HG03175 (cell line): Measurements from ENCODE around the gene PPP2R5C.
"Not testable (repeated sequence)": the region's sequence is repeated elsewhere in the genome, so short reads cannot be mapped to it uniquely, and the experiment has no call there.

Experiments used
- ATAC-seq: cut with Tn5 transposase; IDR thresholded peaks from one replicate; pipeline ENCODE4 v1.9.1; 2021; ENCODE audit warnings: mild to moderate bottlenecking, moderate library complexity; ENCODE audit not compliant: unreplicated experiment

The PPP2R5C gene

DNA sequence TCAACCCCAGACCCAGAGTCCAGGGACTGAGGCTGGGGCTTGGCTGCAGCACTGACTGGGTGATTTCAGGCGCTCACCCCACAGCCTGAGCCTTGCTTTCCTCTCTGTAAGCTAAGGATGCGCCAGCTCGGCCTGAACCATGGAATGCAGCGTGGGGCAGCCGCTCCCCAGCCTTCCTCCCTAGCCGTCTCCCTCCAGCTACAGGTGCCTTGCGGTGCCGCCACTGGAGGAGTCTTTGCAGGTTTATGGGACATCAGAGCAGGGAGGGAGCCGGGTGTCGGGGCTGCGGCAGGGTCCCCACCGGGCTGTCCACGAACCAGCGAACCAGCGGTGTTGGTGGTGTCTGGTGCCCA is 19.4 kb downstream of the PPP2R5C start:
- no peak for ATAC-seq

DNA sequence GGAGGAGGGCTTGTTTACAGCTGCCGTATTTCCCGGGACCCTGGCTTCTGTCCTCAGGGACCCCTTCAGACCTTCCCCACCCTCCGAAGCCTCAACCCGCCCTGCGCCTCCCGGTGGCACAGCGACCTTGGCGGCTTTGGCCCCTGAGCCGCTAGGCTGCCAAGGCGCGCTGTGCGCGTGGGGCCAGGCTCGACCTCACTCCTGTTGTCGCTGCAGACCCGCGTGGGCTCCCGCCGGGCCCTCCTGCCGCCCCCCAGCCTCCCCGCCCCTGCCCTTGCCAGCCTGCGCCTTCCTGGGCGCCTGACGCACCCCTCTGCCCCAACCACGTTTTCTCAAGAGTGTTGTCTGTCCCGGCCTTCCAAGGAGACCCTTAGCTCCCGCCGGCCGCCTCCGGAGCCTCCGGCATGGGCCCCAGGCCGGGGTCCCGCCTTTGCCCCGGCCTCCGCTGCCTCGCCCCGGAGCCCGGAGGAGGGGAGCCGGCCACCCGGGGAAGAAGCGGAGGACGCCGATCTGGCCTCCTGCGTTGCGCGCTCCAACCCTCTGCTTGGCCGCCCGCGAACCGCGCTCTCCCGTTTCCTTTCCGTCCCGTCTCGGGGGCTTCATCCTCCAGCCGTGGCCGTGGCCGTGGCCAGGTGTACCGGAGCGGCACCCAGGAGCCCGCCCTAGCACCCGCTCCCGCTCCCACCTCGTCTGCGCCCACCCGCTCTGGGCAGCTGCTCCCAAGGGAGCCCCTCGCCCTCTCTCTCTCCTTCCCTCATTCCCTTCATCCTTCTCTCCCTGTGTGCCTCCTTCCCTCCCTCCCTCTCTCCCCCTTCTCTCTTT is 19.9 kb downstream of the PPP2R5C start:
- ATAC-seq: no peak

DNA sequence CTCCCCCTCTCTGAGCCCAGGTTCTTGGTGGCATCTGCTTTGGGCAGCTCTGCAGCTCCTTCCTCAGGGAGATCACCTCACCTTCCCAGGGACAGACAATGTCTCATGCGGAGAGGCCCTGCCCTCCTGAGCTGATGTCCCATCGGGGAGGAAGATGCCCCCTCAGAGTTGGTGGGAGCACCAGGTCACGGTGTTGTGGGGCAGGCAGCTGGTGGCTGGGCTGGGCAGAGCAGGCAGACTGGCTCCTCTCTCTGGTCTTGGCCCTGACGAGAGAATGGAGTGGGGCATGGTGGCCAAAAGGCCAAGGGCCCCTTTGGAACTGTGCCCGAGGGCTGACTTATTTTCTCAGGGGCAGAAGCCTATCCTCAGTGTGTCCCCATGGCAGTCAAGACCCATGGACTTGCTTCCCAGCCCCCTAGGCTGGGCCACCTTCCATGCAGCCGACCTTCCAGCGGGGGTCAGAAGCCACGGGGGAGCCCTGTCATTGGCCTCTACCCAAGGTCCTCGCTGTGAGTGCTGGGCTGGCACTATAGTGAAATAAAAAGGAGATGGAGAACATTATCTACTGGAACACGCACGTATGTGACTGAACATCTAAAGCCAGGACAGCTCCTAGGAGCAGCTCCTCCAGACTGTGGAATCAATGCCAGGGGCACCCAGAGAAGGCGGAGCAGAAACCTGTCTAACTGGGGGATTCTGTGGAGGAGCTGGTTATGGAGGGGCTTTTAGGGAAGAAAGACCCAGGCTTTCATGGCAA is 21.9 kb downstream of the PPP2R5C start:
- no peak for ATAC-seq

DNA sequence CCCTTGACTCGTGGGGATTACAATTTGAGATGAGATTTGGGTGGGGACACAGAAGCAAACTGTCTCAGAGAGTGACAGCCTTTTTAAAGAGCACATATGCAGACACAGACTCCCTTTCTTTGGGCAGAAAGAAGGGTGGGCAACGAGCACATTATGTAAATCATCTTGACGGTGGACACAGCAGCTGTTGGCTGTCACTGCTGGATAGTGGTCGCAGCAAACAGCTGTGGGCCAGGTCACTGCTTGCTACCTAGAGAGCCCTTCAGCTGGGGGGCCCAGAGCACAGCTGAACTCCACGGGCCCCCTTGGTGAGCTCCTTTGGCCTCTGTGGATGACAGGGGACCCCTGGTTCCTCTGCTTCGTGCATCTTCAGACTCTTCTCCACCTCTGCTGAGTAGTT is 23.1 kb downstream of the PPP2R5C start:
- no peak for ATAC-seq

DNA sequence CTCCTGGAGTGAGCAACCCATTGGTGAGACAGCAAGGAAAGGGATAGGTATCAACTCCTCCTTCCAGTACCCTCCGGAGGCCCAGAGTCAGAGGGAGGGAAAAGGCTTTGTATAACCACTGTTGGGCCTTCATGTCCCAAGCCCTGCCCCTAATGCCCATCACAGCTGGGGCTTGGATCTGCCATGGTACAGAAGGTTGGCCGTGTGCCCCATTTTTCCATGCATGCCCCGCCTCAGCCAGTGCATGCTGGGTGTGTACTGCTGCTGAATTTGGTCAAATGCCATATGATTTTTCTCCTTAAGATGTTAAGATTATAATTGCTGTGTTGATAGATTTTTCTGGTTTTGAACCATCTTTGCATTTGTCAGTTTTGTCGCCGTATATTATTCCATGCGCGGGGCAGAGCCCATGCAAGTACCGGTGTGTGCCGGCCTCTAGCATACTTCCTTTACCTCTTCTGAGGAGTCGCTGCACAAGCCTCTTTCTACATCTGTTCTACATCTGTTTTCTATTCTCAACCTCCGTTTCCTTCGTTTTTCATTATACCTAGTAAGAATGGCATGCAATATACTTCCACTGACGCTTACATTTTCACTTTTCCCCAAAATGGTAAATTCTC is 26.6 kb downstream of the PPP2R5C start:
- ATAC-seq: no peak

DNA sequence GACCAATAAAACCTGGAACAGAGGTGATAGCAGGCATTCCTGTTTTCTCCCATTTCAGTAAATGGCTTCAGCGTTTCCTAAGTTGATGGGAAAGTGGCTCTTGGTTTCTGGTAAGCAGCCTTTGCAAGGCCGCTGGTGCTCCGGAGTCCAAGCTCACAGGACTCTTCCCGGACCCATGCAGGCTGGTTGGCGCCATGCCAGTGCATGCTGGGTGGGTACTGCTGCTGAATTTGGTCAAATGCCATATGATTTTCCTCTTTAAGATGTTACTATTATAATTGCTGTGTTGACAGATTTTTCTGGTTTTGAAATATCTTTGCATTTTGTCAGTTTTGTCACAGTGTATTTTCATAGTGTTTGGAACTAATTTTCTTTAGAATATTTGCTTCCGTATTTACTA is 27.7 kb downstream of the PPP2R5C start:
- ATAC-seq: no peak

DNA sequence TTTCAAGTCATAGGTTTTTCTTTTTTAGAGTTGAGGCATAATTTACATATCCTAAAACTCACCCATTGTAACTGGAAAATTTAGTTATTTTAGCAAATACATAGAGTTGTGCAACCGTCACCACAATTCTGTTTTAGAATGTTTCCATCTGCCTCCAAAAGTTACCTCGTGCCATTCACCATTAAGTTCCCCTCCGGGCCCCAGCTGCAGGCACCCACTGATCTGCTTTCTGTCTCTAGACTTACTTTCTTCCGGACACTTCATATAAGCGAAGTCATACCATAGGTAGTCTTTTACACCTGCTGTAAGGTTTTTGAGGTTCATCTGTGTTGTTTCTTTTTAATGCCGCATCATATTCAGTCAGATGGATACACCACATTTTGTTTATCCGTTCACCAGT is 28.7 kb downstream of the PPP2R5C start:
- no peak for ATAC-seq

DNA sequence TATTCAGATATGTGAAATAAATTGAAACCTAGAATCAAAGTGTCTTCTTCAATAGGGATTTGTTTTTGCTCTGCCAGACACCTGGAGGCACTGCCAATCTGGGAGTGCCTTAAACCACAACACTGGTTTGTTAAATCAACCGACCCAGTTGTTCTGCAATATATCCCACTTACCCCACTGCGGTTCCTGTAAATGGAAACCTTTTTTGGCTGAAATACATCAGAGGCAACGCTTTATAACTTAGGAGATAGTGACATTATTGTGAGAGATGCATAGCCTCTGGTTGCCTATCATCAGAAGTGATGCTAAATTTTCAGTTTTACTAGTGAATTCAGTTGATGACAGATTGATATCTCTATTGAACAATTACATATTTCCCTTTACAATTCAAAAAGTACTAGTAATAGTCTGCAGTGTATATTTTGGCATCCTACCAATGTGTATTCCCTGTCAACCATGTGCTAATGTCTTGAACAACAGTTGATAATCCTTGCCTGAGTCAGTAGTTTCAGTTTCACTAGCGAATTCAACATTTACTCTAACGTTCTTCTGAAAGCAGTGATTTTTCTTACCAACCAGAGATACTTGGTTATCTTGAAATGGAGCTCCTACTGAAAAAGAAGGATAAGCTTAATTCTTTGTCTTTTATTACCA is 30.5 kb downstream of the PPP2R5C start:
- ATAC-seq: no peak

DNA sequence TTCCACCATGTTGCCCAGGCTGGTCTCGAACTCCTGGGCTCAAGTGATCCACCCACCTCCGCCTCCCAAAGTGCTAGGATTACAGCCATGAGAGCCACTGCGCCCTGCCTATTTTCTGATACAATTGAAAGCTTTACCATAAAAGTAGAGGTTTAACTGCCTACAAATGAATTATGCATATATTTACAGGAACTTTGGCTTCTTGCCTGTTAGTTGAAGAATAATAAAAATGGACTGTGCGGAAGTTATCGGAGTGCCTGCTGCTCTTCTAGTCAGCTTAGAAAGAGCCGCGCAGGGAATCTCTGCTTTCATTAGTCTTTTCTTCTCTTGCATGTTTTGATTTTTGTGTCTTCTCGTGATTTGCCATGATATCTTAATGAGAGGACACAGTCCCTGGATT is 34.5 kb downstream of the PPP2R5C start:
- no peak for ATAC-seq

DNA sequence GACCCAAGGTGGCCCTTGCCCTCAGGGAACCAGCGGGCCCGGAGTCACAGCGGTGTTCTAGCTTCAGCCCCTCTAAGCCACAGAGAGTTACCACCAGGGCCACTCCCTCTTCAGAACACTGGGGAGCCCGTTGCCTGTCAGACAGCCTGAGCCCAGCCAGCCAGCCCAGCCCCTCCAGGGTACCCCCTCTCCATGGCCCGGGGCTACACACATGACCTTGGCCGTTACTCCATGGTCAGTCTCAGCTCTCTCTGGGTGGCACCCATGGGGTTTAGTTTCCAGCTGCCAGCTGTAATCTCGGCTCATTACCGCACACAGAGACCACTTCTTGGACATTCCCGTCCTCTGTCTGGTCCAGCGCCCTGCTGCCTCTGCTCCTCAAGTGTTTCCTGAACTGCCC is 35.0 kb downstream of the PPP2R5C start:
- no peak for ATAC-seq

DNA sequence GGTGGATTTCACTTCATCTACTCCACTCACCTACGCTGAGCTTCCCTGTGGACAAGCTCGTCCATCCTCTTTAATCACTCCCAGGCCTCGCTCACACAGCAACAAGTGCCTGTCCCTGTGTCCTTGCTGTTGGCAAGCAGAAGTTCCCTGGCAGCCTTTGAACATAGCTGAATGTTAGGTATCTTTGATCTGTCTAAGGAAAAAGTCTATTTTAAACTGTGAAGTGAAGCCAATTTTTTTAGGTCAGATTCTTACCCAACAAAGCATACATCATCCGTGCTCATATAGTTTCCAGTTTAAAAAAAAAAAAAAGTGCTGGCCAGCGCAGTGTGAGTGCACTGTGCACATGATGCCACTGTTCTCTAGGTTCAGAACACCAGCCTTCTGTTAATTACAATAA is 36.3 kb downstream of the PPP2R5C start:
- no peak for ATAC-seq

DNA sequence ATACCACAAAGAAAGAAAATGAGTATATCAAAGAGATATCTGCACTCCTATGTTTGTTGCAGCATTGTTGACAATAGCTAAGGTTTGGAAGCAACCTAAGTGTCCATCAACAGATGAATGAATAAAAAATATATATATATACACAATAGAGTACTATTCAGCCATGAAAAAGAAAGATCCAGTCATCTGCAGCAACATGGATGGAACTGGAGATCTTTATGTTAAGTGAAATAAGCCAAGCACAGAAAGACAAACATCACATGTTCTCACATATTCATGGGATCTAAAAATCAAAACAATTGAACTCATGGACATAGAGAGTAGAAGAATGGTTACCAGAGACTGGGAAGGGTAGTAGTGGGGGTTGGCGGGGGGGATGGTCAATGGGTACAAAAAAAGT is 42.9 kb downstream of the PPP2R5C start:
- ATAC-seq: not testable (repeated sequence)

DNA sequence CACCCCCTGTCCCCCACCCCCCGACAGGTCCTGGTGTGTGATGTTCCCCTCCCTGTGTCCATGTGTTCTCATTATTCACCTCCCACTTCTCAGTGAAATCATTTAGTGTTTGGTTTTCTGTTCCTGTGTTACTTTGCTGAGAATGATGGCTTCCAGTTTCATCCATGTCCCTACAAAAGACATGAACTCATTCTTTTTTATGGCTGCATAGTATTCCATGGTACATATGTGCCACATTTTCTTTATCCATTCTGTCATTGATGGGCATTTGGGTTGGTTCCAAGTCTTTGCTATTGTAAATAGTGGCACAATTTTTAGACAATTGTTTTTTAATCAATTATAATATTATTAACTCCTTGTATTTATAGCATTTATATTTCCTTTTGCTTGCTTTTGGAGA is 44.7 kb downstream of the PPP2R5C start:
- not testable (repeated sequence) for ATAC-seq

DNA sequence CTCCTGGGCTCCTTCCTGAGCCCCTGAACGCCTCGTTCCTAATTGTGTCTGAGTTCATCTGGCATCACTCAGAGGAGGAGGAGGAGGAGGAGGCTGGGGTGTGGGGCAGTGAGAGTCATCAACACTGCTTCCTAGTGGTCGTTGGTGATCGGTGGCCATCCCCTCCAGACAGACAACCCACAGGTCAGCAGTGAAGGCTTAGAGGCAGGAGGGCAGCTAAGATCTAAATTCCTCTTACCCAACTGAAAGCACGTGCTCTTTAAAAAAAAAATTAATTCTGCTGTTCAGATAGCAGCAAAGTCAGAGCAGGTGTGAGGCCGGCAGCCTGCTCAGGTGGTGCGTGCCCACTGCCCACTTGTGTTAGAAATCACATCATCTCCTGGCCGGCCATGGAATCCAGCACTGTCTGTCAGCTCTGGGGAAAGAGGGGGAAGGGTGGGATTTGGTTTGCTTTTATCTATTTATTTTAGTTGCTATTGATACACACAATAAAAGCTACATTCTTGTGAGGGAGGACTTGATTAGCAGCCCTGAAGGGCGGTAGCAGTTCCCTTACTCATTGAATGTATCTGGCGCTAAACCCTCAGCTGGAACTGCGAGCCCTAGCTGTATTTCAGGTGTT is 46.6 kb downstream of the PPP2R5C start:
- ATAC-seq: no peak

DNA sequence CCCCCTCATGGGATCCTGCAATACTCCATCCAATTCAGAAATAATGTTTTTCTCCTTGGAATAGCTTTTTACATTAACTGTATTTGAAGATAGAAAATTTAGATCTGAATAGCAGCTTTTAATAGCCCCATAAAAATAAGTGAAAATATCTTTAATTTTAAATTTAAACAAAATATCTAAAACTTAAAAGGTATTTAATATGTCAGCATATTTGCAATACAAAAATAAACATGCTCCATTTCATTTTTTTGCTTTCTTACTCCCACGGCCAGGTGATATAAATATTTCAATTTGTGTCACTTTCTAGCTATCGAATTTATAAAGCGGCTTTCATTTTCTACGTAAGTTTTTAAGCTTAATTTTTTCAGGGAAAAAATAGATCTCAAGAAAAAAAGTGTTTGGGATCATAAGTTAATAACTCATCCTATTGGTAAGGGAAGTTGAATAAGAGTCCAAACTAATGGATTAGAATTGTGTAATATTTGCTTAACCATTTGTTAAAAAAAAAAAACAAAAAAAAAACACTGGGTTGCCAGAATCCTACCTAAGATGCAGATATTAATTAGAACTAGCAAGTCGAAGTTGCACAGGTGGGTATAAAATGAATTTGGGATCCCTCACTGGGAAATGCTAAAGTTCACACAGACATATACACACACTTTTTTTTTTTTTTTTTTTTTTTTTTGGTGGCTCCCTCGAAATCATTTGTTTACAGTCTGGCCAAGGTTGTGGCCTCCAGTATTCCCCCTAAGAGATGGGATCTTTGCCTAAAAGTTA is 47.6 kb downstream of the PPP2R5C start:
- ATAC-seq: no peak

DNA sequence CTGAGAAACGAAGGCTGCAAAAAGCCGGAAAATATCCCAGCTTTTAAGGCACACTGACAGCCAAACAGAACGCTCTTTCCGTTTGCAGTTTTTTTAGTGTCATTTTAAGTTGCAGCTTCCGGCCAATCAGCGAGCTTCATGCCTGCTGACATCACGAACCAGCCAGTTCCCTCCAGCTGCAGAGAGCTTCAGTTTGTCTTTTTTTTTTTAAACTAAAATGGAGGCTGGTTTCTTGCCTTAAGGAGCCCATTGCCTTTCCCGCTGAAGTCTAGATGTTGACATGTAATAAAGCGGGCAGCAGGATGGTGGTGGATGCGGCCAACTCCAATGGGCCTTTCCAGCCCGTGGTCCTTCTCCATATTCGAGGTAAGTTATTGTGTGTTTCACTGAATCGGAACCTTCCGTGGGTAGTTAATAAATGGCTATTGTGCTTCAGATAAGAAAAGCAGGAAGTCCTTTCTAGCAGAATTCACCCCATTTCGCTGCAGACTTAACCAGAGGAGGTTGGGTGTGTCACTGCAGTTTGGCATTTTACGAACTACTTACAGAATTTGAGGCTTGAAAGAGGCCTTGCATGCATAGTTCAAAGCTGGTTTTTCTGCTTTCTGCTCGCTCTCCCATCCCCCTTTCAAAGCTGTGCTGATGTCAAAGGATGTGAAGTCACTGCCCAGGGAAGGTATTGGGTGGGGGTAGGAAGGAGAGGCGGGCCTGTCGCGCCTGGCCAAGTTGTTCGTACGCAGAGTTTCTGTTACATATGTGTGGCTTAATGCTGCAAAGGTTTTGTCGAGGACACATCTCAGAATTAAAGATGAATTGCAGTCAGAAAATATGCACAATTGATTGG is 48.4 kb downstream of the PPP2R5C start:
- ATAC-seq: peak; percentile 90

DNA sequence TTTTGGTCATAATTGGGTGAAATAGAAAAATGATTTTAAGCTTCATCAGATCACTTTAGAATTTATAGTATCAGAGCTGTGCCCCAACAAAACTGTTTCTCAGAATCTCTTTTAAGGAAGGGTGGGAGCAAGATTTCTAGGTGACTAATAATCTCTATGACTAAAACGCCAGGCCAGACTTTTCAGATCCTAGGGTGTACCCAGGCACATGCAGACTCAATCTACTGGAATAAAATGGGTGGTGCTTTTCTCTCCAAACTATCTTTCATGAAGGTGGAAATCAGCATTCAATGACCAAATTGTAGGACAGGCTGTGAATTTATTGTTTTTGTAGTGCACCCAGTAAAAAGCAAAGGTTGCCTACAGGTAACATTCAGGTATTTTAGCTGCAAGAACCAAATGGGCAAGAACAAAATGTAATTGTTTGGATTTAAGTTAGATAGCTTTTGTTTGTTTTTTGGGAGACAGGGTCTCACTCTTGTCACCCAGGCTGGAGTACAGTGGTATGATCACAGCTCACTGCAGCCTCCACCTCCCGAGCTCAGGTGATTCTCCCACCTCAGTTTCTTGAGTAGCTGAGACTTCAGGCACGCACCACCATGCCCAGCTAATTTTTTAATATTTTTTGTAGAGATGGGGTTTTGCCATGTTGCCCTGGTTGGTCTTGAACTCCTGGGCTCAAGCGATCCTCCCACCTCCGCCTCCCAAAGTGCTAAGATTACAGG is 49.5 kb downstream of the PPP2R5C start:
- no peak for ATAC-seq

DNA sequence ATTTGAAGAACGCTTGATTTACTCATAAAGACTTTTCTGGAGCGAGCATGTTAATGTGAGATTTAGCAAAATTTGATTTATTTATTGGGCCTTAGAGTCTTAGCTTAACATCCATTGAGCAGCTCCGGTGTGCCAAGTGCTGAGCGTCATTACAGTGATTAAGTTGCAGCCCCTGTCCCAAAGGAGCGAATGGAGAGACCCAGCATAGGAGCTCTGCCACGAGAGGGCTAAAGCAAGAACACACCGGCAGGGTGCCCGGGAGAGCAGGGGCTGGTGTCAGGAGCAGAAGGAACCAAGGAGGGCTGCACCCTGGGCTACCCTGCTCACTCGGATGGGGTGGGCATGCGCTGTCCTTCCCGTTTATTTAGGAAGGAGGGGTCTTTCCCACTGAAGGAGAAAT is 50.6 kb downstream of the PPP2R5C start:
- ATAC-seq: no peak
